LNCAP (cell line): ENCODE results near the gene SLC2A1.

ENCODE experiments used
- CTCF ChIP-seq: fragments of 450-650 bp; IDR thresholded peaks from 2 replicates; pipeline ENCODE4 v1.5.1; 2017; ENCODE audit warnings: mild to moderate bottlenecking

SLC2A1 gene

GRCh38 chr1:42958488-42959319 lies at the start of gene SLC2A1:
Gene SLC2A1 (minus strand): TSS chr1:42958868. CDS start chr1:42958651, 217 bp downstream.
- TF ChIP-seq CTCF, result no peak

GRCh38 chr1:43007377-43008114 lies 48.9 kb upstream of the SLC2A1 start:
- TF ChIP-seq CTCF, result no peak

- TF ChIP-seq CTCF, result no peak
Measured at GRCh38 chr1:43005460-43006361, 47.0 kb upstream of the SLC2A1 start.

- no peak for TF ChIP-seq CTCF
Measured at GRCh38 chr1:43004587-43005459, 46.2 kb upstream of the SLC2A1 start.

- no peak for TF ChIP-seq CTCF
Measured at GRCh38 chr1:43002766-43003165, 44.1 kb upstream of the SLC2A1 start.

GRCh38 chr1:43002116-43002515 lies 43.4 kb upstream of the SLC2A1 start:
- no peak for TF ChIP-seq CTCF
